ENCODE data around the gene COPZ2.

The COPZ2 gene

DNA sequence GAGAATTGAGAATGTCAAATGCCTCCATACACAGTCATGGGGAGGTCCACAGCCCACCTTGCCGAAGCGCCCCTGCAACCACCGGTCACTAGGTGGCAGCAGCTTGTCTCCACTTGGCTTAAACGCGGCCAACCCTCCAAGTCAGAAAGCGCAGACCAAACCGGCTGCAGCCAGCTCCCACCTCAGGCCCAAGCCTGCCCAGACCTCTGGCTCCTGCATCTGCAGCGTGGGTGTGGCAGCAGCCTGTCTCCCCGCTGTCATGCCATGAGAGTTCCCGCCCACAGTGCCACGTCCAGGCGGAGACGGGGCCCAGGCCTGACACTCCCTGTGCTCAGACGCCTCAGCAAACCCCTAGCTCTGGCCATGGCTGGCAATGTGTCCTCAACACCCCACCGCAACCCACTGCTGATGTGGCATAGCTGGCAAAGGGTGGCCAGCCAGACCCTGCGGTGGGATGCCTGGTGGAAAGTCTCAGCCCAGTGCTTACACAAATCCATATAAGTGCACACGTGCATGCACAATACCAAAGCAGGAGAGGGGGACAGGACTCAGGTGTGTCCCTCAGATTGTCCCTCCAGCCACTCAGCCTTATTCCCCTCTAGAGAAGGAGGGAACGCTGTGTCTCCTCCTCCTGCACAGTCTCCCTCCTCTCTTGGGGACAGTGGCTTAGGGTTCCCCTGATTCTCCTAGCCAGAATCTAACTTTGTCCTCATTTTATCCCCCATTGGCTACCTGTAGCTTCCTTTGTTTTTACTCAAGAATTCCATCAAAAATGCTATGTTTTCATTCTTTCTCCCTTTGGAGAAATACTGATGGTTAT lies 10.9 kb downstream of the COPZ2 start:
- TF ChIP-seq ZFX (IDR thresholded peaks at IDR 0.05): no peak
- TF ChIP-seq, protein P1, sequence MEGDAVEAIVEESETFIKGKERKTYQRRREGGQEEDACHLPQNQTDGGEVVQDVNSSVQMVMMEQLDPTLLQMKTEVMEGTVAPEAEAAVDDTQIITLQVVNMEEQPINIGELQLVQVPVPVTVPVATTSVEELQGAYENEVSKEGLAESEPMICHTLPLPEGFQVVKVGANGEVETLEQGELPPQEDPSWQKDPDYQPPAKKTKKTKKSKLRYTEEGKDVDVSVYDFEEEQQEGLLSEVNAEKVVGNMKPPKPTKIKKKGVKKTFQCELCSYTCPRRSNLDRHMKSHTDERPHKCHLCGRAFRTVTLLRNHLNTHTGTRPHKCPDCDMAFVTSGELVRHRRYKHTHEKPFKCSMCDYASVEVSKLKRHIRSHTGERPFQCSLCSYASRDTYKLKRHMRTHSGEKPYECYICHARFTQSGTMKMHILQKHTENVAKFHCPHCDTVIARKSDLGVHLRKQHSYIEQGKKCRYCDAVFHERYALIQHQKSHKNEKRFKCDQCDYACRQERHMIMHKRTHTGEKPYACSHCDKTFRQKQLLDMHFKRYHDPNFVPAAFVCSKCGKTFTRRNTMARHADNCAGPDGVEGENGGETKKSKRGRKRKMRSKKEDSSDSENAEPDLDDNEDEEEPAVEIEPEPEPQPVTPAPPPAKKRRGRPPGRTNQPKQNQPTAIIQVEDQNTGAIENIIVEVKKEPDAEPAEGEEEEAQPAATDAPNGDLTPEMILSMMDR (conservative IDR thresholded peaks at IDR 0.05): peak; percentile 93
- H3K27ac ChIP-seq: peak overlapping the region; percentile 54; the same call in 1 of the 2 replicates

DNA sequence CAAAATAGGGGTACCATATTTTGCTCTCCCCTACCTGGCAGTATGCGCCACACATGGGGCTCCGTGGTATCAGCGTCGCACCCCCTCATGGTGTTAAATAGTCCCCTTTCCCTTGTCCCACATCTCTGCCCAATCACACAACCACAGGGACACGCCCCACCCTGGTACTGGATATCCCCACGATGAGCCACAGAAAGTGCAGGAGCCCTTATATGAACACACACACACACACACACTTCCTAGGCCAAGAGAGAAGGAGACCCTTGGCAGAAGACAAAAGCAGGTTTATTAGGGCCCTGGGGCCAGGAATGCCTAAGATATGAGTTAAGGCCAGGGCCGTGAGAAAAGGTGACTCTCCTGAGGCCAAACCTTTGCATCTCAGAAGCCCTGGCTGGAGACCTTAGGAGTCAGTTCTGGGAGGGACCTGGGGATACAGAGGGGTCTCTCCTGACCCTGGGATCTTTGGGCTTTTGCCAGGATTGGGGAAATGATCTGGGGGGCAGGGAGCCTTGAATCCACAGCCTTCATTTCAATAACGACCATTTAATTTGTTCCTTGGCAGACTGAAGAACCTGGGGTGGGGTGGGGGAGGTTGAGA lies 11.6 kb downstream of the COPZ2 start:
- TF ChIP-seq ZFX (IDR thresholded peaks at IDR 0.05): no peak
- TF ChIP-seq, protein P1 (conservative IDR thresholded peaks at IDR 0.05): no peak
- H3K27ac ChIP-seq: peak overlapping the region; percentile 54

DNA sequence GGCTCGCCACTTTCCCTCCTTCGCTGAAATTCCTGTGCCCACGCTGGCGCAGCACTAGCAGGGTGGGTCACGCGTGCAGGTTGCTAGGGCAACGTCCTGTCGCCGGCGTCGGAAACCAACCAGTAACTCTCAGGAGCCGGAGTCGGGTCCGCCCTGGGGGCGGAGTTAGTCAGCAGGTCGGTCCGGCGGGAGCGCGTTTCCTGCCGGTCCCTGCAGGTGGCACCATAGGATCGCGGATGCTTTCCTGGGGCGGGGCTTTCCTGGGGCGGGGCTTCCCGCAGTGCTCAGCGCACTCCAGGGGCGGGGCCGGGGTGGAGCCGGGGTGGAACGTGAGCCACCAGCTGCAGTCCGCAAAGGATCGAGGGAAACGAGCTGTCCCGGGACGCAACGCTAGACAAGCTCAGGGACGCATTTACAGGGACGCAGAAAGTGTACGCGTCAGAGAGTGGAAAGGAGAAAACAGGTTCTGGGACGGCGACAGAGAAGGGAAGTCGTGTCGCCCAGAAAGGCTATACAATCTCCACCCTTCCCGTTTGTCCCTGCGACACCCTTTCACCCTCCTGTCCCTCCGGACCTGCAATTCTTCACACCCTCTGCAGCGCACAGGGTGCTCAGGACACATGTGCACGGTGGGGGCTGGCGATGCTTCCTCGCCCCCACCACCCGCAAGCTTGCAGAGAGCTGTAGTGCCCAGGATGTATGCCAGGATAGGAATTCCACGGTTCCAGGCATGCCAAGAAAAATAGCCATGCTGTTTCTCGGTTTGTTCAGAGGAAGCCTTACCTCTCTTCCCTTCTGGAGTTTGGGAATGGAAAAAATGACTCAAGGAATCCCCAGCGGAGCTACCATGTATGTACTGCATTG lies 12.3 kb downstream of the COPZ2 start:
- peak overlapping the region; percentile 54 for H3K27ac ChIP-seq

DNA sequence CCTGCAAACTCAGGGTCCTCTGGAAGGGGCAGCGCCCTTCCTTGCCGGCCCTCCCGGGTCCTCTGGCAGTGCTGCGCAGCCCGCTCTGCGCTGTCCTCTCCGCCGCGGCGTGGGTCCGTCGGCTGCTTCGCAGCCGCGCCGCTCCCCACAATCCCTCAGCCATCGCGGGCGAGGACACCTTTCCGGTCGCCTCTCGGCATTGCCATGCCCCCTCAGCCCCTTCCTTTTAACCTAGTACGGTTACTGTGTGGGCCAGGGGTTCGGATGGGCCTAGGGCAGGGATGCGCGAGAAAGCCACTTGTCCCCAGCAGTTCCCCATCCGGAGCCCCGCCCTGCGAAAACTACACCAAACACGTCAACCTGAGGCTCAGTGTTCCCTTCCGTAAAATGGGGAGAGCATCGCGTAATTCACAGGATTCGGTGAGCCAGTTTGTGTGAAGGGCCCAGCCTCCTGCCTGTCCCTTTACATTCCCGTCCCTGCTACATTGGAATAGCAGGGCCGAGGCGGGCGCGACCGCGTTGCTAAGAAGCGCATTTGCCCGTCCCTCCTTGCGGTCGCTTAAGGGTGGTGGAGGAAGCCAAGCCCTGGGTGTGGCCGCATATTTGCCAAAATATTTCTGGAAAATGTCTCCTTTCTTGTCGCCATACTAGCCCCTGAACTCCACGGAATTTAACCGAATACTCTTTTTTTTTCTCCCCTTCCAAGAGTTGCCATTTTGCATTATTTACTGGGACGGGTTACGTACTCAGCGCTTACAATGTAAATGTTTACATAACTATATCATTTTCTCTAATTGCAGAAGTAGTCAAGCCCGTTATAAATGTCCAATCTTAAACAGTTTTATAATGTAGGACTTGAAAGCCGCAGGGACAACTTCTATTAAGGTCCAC lies 13.2 kb downstream of the COPZ2 start:
- peak overlapping the region; percentile 58 for H3K27ac ChIP-seq
- TF ChIP-seq ZFX (IDR thresholded peaks at IDR 0.05): peak; percentile 44; the same call in 1 of the 2 replicates
- TF ChIP-seq, protein P1 (conservative IDR thresholded peaks at IDR 0.05): no peak

More for the DNA sequence above, 12.3 kb downstream of the COPZ2 start:
- no peak for TF ChIP-seq ZFX (IDR thresholded peaks at IDR 0.05)
- TF ChIP-seq, protein P1 (conservative IDR thresholded peaks at IDR 0.05): peak; percentile 94

DNA sequence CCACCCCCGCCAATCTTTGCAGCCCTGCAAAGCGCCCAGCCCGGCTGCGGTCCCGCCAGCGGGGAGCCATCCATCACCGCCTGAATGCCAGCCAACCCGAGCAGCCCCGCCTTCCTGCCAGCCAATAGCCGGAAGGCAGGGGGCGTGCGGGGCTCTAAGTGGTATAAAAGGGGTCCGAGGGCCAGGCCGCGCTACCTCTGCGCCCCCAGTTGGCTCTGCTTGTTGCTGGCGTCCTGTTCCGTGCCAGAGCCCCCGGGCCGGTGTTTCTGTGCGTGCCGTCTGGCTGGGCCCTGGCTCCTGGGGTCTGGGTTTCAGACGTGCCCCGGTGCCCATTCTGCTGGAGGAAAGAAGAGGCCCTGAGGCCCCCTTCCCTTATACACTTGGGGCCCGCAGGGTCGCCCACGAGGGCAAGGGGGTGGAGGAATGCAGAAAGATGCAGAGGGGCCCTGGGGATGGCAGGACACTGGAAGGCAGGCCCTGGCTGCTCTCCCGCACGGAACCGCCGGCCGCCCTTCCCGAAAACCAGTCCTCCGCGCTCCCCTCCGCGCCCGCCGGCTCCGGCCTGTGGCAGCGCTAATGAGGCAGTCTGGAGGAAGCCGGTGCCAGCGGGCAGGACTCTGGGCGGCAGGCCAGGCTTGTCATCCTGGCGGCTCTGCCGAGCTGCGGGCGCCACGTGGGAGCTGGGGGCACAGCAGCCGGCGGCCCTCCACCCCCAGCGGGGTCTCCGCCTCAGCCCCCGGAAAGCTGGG lies 14.0 kb downstream of the COPZ2 start:
- no peak for TF ChIP-seq ZFX (IDR thresholded peaks at IDR 0.05)
- TF ChIP-seq, protein P1 (conservative IDR thresholded peaks at IDR 0.05): peak; percentile 64
- peak overlapping the region; percentile 58 for H3K27ac ChIP-seq

DNA sequence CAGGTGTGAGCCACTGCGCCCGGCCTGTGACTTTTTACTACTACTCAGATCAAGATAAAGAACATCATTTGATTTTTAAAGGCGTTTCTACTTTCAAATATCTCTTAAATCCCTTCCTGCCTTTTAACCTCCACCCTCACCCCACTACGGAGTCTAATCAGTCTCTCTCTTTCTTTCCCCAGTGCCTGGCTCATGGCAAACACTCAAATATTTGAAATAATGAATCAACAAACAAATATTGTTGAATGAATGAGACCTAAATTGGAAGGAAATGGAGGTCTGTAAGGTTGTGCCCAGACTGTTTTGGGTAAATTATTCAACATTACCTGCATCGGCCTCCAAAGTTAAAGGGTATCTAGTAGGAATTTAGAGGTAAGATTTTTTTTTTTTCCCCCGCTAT lies 14.7 kb downstream of the COPZ2 start:
- TF ChIP-seq ZFX (IDR thresholded peaks at IDR 0.05): no peak
- TF ChIP-seq, protein P1 (conservative IDR thresholded peaks at IDR 0.05): no peak
- no peak overlapping the region for H3K27ac ChIP-seq
